GM21390 (cell line): Measurements from ENCODE around the gene KCNN4.
"Not testable (repeated sequence)": the region's sequence is repeated elsewhere in the genome, so short reads cannot be mapped to it uniquely, and the experiment has no call there.

Experiments used
- ATAC-seq: cut with Tn5 transposase; IDR thresholded peaks from one replicate; pipeline ENCODE4 v1.9.1; 2021; ENCODE audit not compliant: unreplicated experiment

The KCNN4 gene

GRCh38 chr19:43775299-43775890 is 5.4 kb downstream of the KCNN4 start:
- no peak for ATAC-seq

- ATAC-seq, result not testable (repeated sequence)
These were observed 5.9 kb downstream of the KCNN4 start for GRCh38 chr19:43774940-43775258.

- ATAC-seq, result no peak
These were observed 6.5 kb downstream of the KCNN4 start for GRCh38 chr19:43774103-43774939.

GRCh38 chr19:43773725-43774102 is 7.1 kb downstream of the KCNN4 start:
- ATAC-seq, result no peak

GRCh38 chr19:43769256-43769655 is 11.5 kb downstream of the KCNN4 start:
- no peak for ATAC-seq

GRCh38 chr19:43768273-43769050 is 12.3 kb downstream of the KCNN4 start:
- no peak for ATAC-seq

- ATAC-seq, result no peak
These were observed 13.0 kb downstream of the KCNN4 start for GRCh38 chr19:43767818-43768217.

GRCh38 chr19:43767316-43767715 is 13.5 kb downstream of the KCNN4 start:
- no peak for ATAC-seq

GRCh38 chr19:43766755-43767043 is 14.1 kb downstream of the KCNN4 start:
- no peak for ATAC-seq

GRCh38 chr19:43765109-43765876 is 15.5 kb downstream of the KCNN4 start:
- peak; percentile 70 for ATAC-seq

- ATAC-seq, result not testable (repeated sequence)
These were observed 16.1 kb downstream of the KCNN4 start for GRCh38 chr19:43764684-43765083.

GRCh38 chr19:43763473-43763939 is 17.3 kb downstream of the KCNN4 start:
- ATAC-seq, result no peak

- no peak for ATAC-seq
These were observed 18.0 kb downstream of the KCNN4 start for GRCh38 chr19:43762814-43763213.

- no peak for ATAC-seq
These were observed 19.8 kb downstream of the KCNN4 start for GRCh38 chr19:43760941-43761340.

GRCh38 chr19:43759515-43759914 is 21.3 kb downstream of the KCNN4 start:
- no peak for ATAC-seq

GRCh38 chr19:43755256-43755801 is 25.4 kb downstream of the KCNN4 start:
- no peak for ATAC-seq

- ATAC-seq, result peak; percentile 50
These were observed 26.1 kb downstream of the KCNN4 start, which contains the start of gene SMG9 for GRCh38 chr19:43754503-43755255. Gene SMG9, minus strand, starts transcription at chr19:43754962. Its CDS starts 4,221 bp downstream, at chr19:43750741.

- no peak for ATAC-seq
These were observed 26.6 kb downstream of the KCNN4 start for GRCh38 chr19:43754253-43754502.

- ATAC-seq, result no peak
These were observed 28.4 kb downstream of the KCNN4 start for GRCh38 chr19:43752287-43752875.
